Upper lobe of left lung (tissue), 6 donors: Measurements from ENCODE around the gene SCYL2. TPM values are rescaled to one million over a fixed set of nuclear protein-coding genes. Genes with fewer than 3 reads are reported as not detected.

Experiments used
- ATAC-seq, 2 donors: fragments of 200-7000 bp; cut with Tn5 transposase; one replicate each; pipeline ENCODE4 v1.9.1; 2022; ENCODE audit warnings: mild to moderate bottlenecking in 2 of 2, moderate library complexity in 2 of 2; ENCODE audit not compliant: low FRiP score in 2 of 2
- DNase-seq, 2 donors: peaks; one replicate each; pipeline ENCODE4 v3.0.0-alpha.2; 2019 to 2020
- H3K27ac ChIP-seq, 4 donors: fragments of 200-600 bp; sonication (generic); one replicate each; pipeline ENCODE4 v1.5.1; 2016 to 2019
- H3K27me3 ChIP-seq, 4 donors: fragments of 200-600 bp; sonication (generic); one replicate each; pipeline ENCODE4 v1.5.1; 2017 to 2019
- H3K36me3 ChIP-seq, 4 donors: fragments of 200-600 bp; sonication (generic); one replicate each; pipeline ENCODE4 v1.5.1; 2016 to 2019
- H3K4me1 ChIP-seq, 4 donors: fragments of 200-600 bp; sonication (generic); one replicate each; pipeline ENCODE4 v1.5.1; 2018 to 2019
- H3K4me3 ChIP-seq, 4 donors: fragments of 200-600 bp; sonication (generic); one replicate each; pipeline ENCODE4 v1.5.1; 2017 to 2019; ENCODE audit warnings: mild to moderate bottlenecking in 2 of 4, moderate library complexity in 1 of 4
- H3K9me3 ChIP-seq, 4 donors: fragments of 200-600 bp; sonication (generic); one replicate each; pipeline ENCODE4 v1.5.1; 2018 to 2019
- EP300 ChIP-seq, 4 donors: sonication (generic); formaldehyde crosslinking; IDR thresholded peaks; one replicate each; pipeline ENCODE4 v1.5.1; 2017; ENCODE audit warnings: antibody characterized with exemption in 4 of 4, control low read depth in 2 of 4
- POLR2A ChIP-seq, 4 donors: fragments of 450-650 bp; IDR thresholded peaks; one replicate each; pipeline ENCODE4 v1.5.1; 2016 to 2017; ENCODE audit warnings: antibody characterized with exemption in 4 of 4, mild to moderate bottlenecking in 2 of 4
- POLR2AphosphoS5 ChIP-seq, 2 donors: sonication (generic); formaldehyde crosslinking; IDR thresholded peaks; one replicate each; pipeline ENCODE4 v1.5.1; 2017; ENCODE audit warnings: antibody characterized with exemption in 2 of 2
- WGBS, 2 donors: methylation state at CpG; one replicate each; pipeline ENCODE4 v1.1.5; 2017 to 2018; 5-methylcytosine and 5-hydroxymethylcytosine counted together
- total RNA-seq, 6 donors: library from RNA; depleted of rRNA in 4 of 6; stranded (reverse); fragments of >200 nt in 4 of 6; gene quantifications; one replicate each; pipeline versions ENCODE4 v1.1.0 to v1.2.1, GENCODE V29; 2016 to 2021
- TF ChIP-seq, protein P1 (sequence below), 6 experiments: fragments of 450-650 bp in 4 of 6; fragments of 200-600 bp in 2 of 6; sonication (generic) in 2 of 6; IDR thresholded peaks; one replicate each; pipeline ENCODE4 v1.5.1; 2016 to 2019; ENCODE audit warnings: antibody characterized with exemption in 6 of 6
- donor health status: DM: no; HTN: no; CAD: no; lungs with moderate emphysema.
- donor health status: DM: no; HTN: yes; CAD: no; lungs with severe emphysema.

SCYL2 gene
- total RNA-seq, 6 donors from 2014 or later: 39.1 to 74.1 (median 40.7) TPM

GRCh38 chr12:100376161-100376560 is 109.2 kb downstream of the SCYL2 start:
- TF ChIP-seq POLR2AphosphoS5 (IDR thresholded peaks at IDR 0.05) (no peak), POLR2A (IDR thresholded peaks at IDR 0.05) (no peak), EP300 (IDR thresholded peaks at IDR 0.05) (no peak)
- TF ChIP-seq, protein P1, sequence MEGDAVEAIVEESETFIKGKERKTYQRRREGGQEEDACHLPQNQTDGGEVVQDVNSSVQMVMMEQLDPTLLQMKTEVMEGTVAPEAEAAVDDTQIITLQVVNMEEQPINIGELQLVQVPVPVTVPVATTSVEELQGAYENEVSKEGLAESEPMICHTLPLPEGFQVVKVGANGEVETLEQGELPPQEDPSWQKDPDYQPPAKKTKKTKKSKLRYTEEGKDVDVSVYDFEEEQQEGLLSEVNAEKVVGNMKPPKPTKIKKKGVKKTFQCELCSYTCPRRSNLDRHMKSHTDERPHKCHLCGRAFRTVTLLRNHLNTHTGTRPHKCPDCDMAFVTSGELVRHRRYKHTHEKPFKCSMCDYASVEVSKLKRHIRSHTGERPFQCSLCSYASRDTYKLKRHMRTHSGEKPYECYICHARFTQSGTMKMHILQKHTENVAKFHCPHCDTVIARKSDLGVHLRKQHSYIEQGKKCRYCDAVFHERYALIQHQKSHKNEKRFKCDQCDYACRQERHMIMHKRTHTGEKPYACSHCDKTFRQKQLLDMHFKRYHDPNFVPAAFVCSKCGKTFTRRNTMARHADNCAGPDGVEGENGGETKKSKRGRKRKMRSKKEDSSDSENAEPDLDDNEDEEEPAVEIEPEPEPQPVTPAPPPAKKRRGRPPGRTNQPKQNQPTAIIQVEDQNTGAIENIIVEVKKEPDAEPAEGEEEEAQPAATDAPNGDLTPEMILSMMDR (IDR thresholded peaks at IDR 0.05): no peak
- H3K9me3 ChIP-seq: no peaks in the 10 kb centered on the region
- no peak overlapping the region for H3K4me3 ChIP-seq
- no peaks in the 10 kb centered on the region for H3K36me3 ChIP-seq
- no peak for DNase-seq
- H3K27ac ChIP-seq: no peak overlapping the region
- no peak for ATAC-seq
- peaks cover 0 to 2% (median 0%) of the 10 kb centered on the region in 4 donors for H3K4me1 ChIP-seq
- H3K27me3 ChIP-seq: no peaks in the 10 kb centered on the region
- WGBS, 2 donors: 100% methylated on average over 1 of the region's 1 CpG

DNA sequence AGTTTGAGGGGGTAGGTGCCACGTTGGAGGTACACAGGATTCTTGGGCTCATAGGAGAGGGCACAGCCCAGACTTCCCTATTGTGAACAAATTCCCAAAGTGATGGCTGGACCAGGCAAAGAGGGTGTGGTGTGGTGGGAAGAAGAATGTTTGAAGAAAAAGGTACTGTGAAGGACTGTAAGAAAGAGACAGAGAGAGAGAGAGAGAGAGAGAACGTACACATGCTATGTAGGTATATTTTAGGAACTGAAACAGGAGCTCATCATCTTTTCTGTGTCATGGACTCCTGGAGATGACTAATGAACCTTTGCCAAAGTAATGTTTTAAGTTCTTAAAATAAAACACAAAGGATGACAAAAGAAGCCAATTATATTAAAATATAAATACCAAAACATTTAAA is 114.4 kb downstream of the SCYL2 start:
- 72 to 73% methylated on average over 2 of the region's 2 CpGs for WGBS, 2 donors
- H3K4me3 ChIP-seq: no peak overlapping the region
- TF ChIP-seq POLR2AphosphoS5 (IDR thresholded peaks at IDR 0.05) (no peak), POLR2A (IDR thresholded peaks at IDR 0.05) (no peak), EP300 (IDR thresholded peaks at IDR 0.05) (no peak)
- TF ChIP-seq, protein P1 (IDR thresholded peaks at IDR 0.05): no peak
- no peaks in the 10 kb centered on the region for H3K36me3 ChIP-seq
- H3K27ac ChIP-seq: no peak overlapping the region
- no peaks in the 10 kb centered on the region for H3K27me3 ChIP-seq
- DNase-seq: no peak
- H3K4me1 ChIP-seq: no peaks in the 10 kb centered on the region
- no peaks in the 10 kb centered on the region for H3K9me3 ChIP-seq
- no peak for ATAC-seq

DNA sequence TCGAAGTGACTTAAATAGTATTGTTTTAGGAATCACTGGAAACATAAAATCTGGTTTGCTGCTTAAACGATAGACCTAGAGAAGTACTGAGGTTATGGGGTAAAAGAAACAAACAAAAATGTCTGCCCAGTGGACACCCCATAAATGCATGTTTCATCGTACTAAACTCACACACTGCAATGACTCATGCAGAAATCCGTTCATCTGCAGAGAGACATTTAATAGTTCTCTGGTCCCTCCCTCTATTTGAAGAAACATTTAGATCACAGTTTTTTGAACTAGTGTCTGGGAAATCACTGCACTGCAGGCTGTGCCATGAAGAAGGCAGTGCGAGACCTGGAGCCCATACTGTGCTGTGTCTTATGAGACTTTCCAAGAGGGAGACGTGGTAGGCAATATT is 115.4 kb downstream of the SCYL2 start:
- TF ChIP-seq POLR2AphosphoS5 (IDR thresholded peaks at IDR 0.05) (no peak), POLR2A (IDR thresholded peaks at IDR 0.05) (no peak), EP300 (IDR thresholded peaks at IDR 0.05) (no peak)
- TF ChIP-seq, protein P1 (IDR thresholded peaks at IDR 0.05): no peak
- H3K4me3 ChIP-seq: no peak overlapping the region
- H3K4me1 ChIP-seq: no peaks in the 10 kb centered on the region
- WGBS, 2 donors: 85 to 87% methylated on average over 6 of the region's 6 CpGs
- H3K36me3 ChIP-seq: no peaks in the 10 kb centered on the region
- ATAC-seq (peak in 1 of 2 donors; percentile 23), DNase-seq (no peak)
- H3K27me3 ChIP-seq: no peaks in the 10 kb centered on the region
- H3K27ac ChIP-seq: no peak overlapping the region
- no peaks in the 10 kb centered on the region for H3K9me3 ChIP-seq

DNA sequence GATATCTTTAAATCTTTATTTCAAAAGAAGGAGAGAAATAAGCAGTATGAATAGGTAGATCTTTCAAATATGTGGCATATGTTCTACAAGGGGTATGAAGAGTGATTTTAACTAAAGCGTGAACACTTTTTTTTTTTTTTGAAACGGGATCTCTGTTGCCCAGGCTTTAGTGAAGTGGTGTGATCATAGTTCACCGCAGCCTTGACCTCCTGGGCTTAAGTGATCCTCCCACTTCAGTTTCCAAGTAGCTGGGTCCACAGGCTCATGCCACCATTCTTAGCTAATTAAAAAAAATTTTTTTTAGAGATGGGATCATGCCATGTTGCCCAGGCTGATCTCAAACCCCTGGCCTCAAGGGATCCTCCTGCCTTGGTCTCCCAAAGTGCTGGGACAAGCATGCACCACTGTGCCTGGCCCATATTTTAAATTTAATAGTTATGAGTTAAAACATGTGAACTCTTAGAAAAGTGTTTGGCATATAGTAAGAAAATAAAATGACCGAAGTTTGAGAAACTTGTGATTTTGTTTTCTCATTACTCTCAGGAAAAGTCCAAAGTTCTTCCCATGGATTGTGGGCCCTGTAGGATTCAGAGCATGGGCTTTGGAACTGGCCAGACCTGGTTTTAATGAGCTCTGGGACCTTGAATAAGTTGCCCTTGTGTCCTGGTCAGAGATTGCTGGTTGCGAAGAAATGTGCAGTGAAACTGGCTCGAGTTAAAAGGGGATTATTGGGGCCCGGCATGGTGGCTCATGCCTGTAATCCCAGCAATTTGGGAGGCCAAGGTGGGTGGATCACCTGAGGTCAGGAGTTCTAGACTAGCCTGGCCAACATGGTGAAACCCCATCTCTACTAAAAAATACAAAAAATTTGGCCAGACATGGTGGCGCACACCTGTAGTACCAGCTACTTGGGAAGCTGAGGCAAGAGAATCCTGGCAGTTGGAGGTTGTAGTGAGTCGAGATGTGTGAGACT is 116.9 kb downstream of the SCYL2 start:
- H3K36me3 ChIP-seq: no peaks in the 10 kb centered on the region
- WGBS, 2 donors: 83 to 88% methylated on average over 9 of the region's 9 CpGs
- no peaks in the 10 kb centered on the region for H3K9me3 ChIP-seq
- no peak for TF ChIP-seq POLR2A (IDR thresholded peaks at IDR 0.05)
- no peak for TF ChIP-seq EP300 (IDR thresholded peaks at IDR 0.05)
- TF ChIP-seq POLR2AphosphoS5 (IDR thresholded peaks at IDR 0.05): no peak
- TF ChIP-seq, protein P1 (IDR thresholded peaks at IDR 0.05): no peak
- no peaks in the 10 kb centered on the region for H3K27me3 ChIP-seq
- ATAC-seq (no peak), DNase-seq (no peak)
- no peak overlapping the region for H3K27ac ChIP-seq
- H3K4me3 ChIP-seq: no peak overlapping the region
- no peaks in the 10 kb centered on the region for H3K4me1 ChIP-seq
